IMR-90 (cell line): ENCODE data around the gene LYZL1.

Experiments used
- MAFK ChIP-seq: IDR thresholded peaks from 2 replicates; pipeline ENCODE4 v1.6.1; 2012; ENCODE audit warnings: low read depth, low read length, improper control_type of control experiment
- POLR2A ChIP-seq: IDR thresholded peaks from 2 replicates; pipeline ENCODE4 v1.6.1; 2012; ENCODE audit warnings: mild to moderate bottlenecking, low read depth, low read length
- TF ChIP-seq, protein P1 (sequence below): conservative IDR thresholded peaks from 2 replicates; pipeline ENCODE4 v1.5.1; 2012; ENCODE audit warnings: mild to moderate bottlenecking, low read depth, low read length, improper control_type of control experiment

DNA sequence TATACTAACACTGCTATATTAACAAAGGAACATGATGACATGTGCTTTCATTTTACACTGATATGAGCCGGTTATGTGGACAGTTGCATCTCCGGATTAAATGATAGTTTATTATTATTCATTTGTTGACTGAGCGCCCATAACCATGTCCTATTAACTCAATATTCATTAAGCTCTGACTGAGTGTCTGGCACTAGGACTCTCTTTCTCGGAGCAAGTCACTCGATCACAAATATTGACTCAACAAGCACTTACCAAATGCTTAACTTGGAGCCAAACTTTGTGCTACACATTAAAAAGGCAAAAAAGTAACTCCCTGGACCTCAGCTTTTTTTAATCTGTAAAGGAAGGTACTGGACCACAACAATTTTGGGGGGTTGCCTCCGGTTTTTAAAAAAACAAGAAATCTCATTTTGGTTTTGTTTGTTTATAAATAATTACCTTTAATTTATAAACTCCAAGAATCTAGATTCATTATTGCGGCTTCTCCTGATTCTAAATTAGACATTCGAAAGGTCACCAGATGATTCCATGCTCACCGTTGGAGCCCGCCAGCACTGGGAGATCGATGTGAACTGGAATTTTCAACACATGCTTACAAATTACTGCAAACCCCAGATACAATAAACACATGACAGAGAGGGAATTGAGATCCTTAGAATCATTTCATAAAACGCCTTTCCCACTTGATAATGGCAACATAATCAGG is 8.9 kb upstream of the LYZL1 start:
- TF ChIP-seq POLR2A = no peak
- TF ChIP-seq, protein P1, sequence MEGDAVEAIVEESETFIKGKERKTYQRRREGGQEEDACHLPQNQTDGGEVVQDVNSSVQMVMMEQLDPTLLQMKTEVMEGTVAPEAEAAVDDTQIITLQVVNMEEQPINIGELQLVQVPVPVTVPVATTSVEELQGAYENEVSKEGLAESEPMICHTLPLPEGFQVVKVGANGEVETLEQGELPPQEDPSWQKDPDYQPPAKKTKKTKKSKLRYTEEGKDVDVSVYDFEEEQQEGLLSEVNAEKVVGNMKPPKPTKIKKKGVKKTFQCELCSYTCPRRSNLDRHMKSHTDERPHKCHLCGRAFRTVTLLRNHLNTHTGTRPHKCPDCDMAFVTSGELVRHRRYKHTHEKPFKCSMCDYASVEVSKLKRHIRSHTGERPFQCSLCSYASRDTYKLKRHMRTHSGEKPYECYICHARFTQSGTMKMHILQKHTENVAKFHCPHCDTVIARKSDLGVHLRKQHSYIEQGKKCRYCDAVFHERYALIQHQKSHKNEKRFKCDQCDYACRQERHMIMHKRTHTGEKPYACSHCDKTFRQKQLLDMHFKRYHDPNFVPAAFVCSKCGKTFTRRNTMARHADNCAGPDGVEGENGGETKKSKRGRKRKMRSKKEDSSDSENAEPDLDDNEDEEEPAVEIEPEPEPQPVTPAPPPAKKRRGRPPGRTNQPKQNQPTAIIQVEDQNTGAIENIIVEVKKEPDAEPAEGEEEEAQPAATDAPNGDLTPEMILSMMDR = no peak
- TF ChIP-seq MAFK = no peak
